Glutamatergic neuron (in vitro differentiated cells): Measurements from ENCODE around the gene R3HDM4. TPM values are rescaled to one million over a fixed set of nuclear protein-coding genes. Genes with fewer than 3 reads are reported as not detected.

Experiments used
- DNase-seq: peaks from one replicate; pipeline ENCODE4 v3.0.0; 2022
- H3K27ac Mint-ChIP-seq: one replicate; pipeline ENCODE4 v1.8.0; 2020; ENCODE audit warnings: mild to moderate bottlenecking, mixed read lengths, inconsistent platforms; ENCODE audit not compliant: unreplicated experiment
- H3K27me3 Mint-ChIP-seq: one replicate; pipeline ENCODE4 v1.8.0; 2020; ENCODE audit warnings: mild to moderate bottlenecking, moderate library complexity, mixed read lengths, inconsistent platforms; ENCODE audit not compliant: unreplicated experiment
- H3K36me3 Mint-ChIP-seq: one replicate; pipeline ENCODE4 v1.8.0; 2020; ENCODE audit warnings: mild to moderate bottlenecking, mixed read lengths, inconsistent platforms; ENCODE audit not compliant: unreplicated experiment
- H3K4me1 Mint-ChIP-seq: one replicate; pipeline ENCODE4 v1.8.0; 2020; ENCODE audit warnings: mild to moderate bottlenecking, low read depth, mixed read lengths, inconsistent platforms; ENCODE audit not compliant: unreplicated experiment
- H3K4me3 Mint-ChIP-seq: one replicate; pipeline ENCODE4 v1.8.0; 2020; ENCODE audit warnings: mild to moderate bottlenecking, mixed read lengths, inconsistent platforms; ENCODE audit not compliant: unreplicated experiment
- H3K9me3 Mint-ChIP-seq: one replicate; pipeline ENCODE4 v1.8.0; 2020; ENCODE audit warnings: mild to moderate bottlenecking, moderate library complexity, mixed read lengths, inconsistent platforms; ENCODE audit not compliant: unreplicated experiment
- total RNA-seq: library from RNA; stranded (reverse); fragmentation: NEBNext Ultra II Directional; extraction: Animal tissue kit (Norgen Biotek cat#: 25700); gene quantifications from one replicate; pipeline ENCODE4 v1.2.1, GENCODE V29; 2021; ENCODE audit not compliant: unreplicated experiment
- TF ChIP-seq, protein P1 (sequence below): fragments of 200-600 bp; sonication (generic); IDR thresholded peaks from one replicate; pipeline ENCODE4 v1.5.0; 2021; ENCODE audit not compliant: partially characterized antibody, unreplicated experiment

Gene R3HDM4
- total RNA-seq, 1 donor from 2014 or later = 61.9 TPM

DNA sequence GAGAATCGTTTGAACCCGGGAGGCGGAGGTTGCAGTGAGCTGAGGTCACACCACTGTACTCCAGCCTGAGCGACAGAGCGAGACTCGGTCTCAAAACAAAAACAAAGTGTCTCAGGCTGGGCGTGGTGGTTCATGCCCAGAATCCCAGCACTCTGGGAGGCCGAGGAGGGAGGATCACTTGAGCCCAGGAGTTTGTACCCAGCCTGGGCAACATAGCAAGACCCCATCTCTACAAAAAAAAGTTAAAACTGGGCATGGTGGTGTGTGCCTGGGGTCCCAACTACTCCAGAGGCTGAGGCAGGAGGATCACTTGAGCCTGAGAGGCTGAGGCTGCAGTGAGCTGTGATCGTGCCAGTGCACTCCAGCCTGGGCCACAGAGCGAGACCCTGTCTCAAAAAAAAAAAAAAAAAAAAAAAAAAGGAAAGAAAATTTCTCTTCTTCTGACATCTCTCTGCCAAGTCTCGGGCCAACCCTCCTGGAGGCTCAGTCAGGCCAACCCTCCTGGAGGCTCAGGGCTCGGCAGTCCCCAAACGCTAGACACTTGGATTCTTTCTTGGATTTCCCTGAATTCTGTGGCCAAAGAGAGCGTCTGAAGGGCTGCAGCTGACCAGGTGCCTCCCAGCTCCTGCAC is 39.1 kb upstream of the R3HDM4 start:
- Mint-ChIP-seq H3K4me3 (no peak overlapping the region), H3K36me3 (no peaks in the 10 kb centered on the region), H3K27me3 (peaks cover 1% of the 10 kb centered on the region), H3K9me3 (peaks cover 3% of the 10 kb centered on the region), H3K27ac (no peak overlapping the region), H3K4me1 (peaks cover 4% of the 10 kb centered on the region)
- DNase-seq = no peak
- TF ChIP-seq, protein P1, sequence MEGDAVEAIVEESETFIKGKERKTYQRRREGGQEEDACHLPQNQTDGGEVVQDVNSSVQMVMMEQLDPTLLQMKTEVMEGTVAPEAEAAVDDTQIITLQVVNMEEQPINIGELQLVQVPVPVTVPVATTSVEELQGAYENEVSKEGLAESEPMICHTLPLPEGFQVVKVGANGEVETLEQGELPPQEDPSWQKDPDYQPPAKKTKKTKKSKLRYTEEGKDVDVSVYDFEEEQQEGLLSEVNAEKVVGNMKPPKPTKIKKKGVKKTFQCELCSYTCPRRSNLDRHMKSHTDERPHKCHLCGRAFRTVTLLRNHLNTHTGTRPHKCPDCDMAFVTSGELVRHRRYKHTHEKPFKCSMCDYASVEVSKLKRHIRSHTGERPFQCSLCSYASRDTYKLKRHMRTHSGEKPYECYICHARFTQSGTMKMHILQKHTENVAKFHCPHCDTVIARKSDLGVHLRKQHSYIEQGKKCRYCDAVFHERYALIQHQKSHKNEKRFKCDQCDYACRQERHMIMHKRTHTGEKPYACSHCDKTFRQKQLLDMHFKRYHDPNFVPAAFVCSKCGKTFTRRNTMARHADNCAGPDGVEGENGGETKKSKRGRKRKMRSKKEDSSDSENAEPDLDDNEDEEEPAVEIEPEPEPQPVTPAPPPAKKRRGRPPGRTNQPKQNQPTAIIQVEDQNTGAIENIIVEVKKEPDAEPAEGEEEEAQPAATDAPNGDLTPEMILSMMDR = no peak

GRCh38 chr19:950352-951066 is 37.5 kb upstream of the R3HDM4 start:
- TF ChIP-seq, protein P1 = no peak
- Mint-ChIP-seq H3K4me1 (no peaks in the 10 kb centered on the region), H3K4me3 (no peak overlapping the region), H3K9me3 (peaks cover 3% of the 10 kb centered on the region), H3K27ac (no peak overlapping the region), H3K27me3 (peaks cover 1% of the 10 kb centered on the region), H3K36me3 (no peaks in the 10 kb centered on the region)
- no peak for DNase-seq

DNA sequence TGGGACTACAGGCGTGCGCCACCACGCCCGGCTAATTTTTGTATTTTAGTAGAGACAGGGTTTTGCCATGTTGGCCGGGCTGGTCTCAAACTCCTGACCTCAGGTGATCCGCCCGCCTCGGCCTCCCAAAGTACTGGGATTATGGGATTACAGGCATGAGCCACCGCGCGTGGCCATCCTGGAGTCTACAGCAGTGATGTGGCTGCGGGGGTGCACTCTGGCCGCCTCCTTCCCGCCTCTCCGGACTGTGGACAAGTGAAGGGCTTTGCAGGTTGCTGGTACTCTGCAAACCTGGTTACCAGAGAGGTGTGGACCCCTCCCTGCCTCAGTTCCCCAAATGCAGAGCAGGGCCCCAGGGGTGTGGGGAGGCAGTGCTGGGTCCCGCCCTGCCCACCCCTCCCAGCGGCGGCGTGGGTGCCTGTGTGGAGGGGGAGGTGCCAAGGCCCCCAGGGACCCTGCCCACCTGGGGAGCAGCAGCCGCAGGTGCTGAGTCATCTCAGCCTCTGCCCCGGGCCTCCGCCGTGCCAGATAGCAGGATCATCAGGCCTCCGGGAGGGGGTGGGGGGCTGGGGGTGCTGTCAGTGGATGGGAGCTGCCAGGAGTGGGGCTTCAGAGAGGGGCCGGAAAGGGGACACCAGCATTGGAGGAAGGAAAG is 36.0 kb upstream of the R3HDM4 start:
- H3K27ac Mint-ChIP-seq = no peak overlapping the region
- no peaks in the 10 kb centered on the region for H3K4me1 Mint-ChIP-seq
- H3K27me3 Mint-ChIP-seq = peaks cover 3% of the 10 kb centered on the region
- H3K4me3 Mint-ChIP-seq = no peak overlapping the region
- H3K36me3 Mint-ChIP-seq = no peaks in the 10 kb centered on the region
- H3K9me3 Mint-ChIP-seq = peaks cover 3% of the 10 kb centered on the region
- TF ChIP-seq, protein P1 = no peak
- no peak for DNase-seq

- Mint-ChIP-seq H3K27ac (no peak overlapping the region), H3K27me3 (peaks cover 3% of the 10 kb centered on the region), H3K4me3 (no peak overlapping the region), H3K4me1 (no peaks in the 10 kb centered on the region), H3K9me3 (peaks cover 3% of the 10 kb centered on the region), H3K36me3 (no peaks in the 10 kb centered on the region)
- TF ChIP-seq, protein P1 = no peak
- DNase-seq = no peak
Observed at GRCh38 chr19:947707-948539, 34.9 kb upstream of the R3HDM4 start.
